Lower lobe of right lung (tissue), 2 donors: Measurements from ENCODE around the gene PCSK6. TPM values are rescaled to one million over a fixed set of nuclear protein-coding genes. Genes with fewer than 3 reads are reported as not detected.

ENCODE experiments used
- ATAC-seq, 2 donors: fragments of 200-7000 bp; cut with Tn5 transposase; one replicate each; pipeline ENCODE4 v1.9.1; 2020 to 2022; ENCODE audit warnings: mild to moderate bottlenecking in 2 of 2, moderate library complexity in 2 of 2
- DNase-seq: peaks from one replicate; pipeline ENCODE4 v3.0.0-alpha.2; 2020
- H3K27ac ChIP-seq: fragments of 200-600 bp; one replicate; pipeline ENCODE4 v1.8.0; 2022
- H3K27me3 ChIP-seq: fragments of 200-600 bp; one replicate; pipeline ENCODE4 v1.8.0; 2022; ENCODE audit warnings: low read depth
- H3K36me3 ChIP-seq: fragments of 200-600 bp; one replicate; pipeline ENCODE4 v1.8.0; 2022; ENCODE audit warnings: mild to moderate bottlenecking
- H3K4me1 ChIP-seq: fragments of 200-600 bp; one replicate; pipeline ENCODE4 v1.8.0; 2022
- H3K4me3 ChIP-seq: fragments of 200-600 bp; one replicate; pipeline ENCODE4 v1.8.0; 2022; ENCODE audit warnings: mild to moderate bottlenecking
- H3K9me3 ChIP-seq: fragments of 200-600 bp; one replicate; pipeline ENCODE4 v1.8.0; 2022
- intact Hi-C: fragments of 100-400 bp; cut with DNase I; formaldehyde crosslinking; loops from one replicate; pipeline ENCODE4 v1.11.0; 2022
- total RNA-seq: library from RNA; stranded (reverse); fragmentation: NEBNext Ultra II Directional; extraction: Animal tissue kit (Norgen Biotek cat#: 25700); gene quantifications from one replicate; pipeline ENCODE4 v1.2.1, GENCODE V29; 2021
- TF ChIP-seq, protein P1 (sequence below): fragments of 200-600 bp; IDR thresholded peaks from one replicate; pipeline ENCODE4 v1.8.0; 2022; ENCODE audit warnings: antibody characterized with exemption, mild to moderate bottlenecking
- donor health status: DM: no; HTN: yes; CAD: no; lungs with severe emphysema.

The PCSK6 gene
- total RNA-seq, 1 donor from 2014 or later: 12.3 TPM

DNA sequence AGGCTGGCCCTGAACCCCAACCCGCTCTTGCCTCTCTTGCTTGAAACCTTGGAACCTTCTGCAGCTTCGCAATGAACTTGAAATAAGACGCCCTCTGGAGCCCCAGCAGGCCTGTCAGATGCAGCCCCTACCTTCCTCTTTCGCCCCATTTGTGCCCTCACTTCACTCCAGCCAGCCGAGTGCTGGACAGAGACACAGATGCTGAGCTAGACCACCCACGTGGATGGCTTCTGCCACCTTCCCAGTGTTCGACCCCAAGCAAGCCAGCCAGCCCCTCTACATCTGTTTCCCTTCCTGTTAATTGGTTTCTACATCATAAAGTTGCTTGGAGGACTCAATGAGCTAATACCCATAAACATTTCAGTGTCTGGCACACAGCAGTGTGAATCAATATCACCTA, 170.7 kb downstream of the PCSK6 start:
- ATAC-seq: no peak

GRCh38 chr15:101318147-101318819, 171.2 kb downstream of the PCSK6 start:
- Histone ChIP-seq H3K27me3 (no peaks in the 10 kb centered on the region), H3K36me3 (no peaks in the 10 kb centered on the region), H3K4me3 (no peak overlapping the region), H3K27ac (no peak overlapping the region), H3K4me1 (no peaks in the 10 kb centered on the region), H3K9me3 (no peaks in the 10 kb centered on the region)
- DNase-seq: no peak
- intact Hi-C loops: no loop called here
- TF ChIP-seq, protein P1, sequence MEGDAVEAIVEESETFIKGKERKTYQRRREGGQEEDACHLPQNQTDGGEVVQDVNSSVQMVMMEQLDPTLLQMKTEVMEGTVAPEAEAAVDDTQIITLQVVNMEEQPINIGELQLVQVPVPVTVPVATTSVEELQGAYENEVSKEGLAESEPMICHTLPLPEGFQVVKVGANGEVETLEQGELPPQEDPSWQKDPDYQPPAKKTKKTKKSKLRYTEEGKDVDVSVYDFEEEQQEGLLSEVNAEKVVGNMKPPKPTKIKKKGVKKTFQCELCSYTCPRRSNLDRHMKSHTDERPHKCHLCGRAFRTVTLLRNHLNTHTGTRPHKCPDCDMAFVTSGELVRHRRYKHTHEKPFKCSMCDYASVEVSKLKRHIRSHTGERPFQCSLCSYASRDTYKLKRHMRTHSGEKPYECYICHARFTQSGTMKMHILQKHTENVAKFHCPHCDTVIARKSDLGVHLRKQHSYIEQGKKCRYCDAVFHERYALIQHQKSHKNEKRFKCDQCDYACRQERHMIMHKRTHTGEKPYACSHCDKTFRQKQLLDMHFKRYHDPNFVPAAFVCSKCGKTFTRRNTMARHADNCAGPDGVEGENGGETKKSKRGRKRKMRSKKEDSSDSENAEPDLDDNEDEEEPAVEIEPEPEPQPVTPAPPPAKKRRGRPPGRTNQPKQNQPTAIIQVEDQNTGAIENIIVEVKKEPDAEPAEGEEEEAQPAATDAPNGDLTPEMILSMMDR: no peak
- ATAC-seq: peak in 1 of 2 donors; percentile 20

More for the DNA sequence above, 170.7 kb downstream of the PCSK6 start:
- intact Hi-C loops: no loop called here
- TF ChIP-seq, protein P1: no peak
- H3K9me3 ChIP-seq: no peaks in the 10 kb centered on the region
- H3K4me1 ChIP-seq: no peaks in the 10 kb centered on the region
- no peak overlapping the region for H3K27ac ChIP-seq
- no peaks in the 10 kb centered on the region for H3K36me3 ChIP-seq
- H3K4me3 ChIP-seq: no peak overlapping the region
- no peak for DNase-seq
- H3K27me3 ChIP-seq: no peaks in the 10 kb centered on the region

DNA sequence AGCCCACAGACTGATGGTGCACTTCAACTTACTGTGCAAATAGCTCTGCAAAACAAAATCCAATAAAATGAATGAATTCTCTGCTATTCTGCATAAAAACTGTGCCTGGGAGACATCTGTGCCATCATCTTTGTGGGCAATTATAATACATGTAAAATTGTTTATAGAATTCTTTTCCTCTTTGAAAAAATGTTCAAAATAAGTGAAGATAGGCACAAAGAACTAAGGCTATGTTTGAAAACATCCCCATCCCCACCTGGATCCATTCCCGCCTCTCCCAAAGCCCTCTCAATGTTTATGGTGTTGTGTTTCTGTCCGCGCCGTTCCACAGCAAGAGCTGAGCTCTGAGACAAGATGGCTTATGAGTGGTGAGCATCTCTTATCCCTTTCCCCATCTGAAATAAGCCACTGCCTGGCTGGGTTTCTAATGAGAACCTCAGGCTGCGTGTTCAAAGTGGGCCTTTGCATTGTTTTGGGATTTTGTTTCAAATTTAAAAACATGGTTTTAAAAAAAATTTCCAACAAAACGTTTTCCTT, 172.1 kb downstream of the PCSK6 start:
- TF ChIP-seq, protein P1: no peak
- no peaks in the 10 kb centered on the region for H3K9me3 ChIP-seq
- intact Hi-C loops: no loop called here

DNA sequence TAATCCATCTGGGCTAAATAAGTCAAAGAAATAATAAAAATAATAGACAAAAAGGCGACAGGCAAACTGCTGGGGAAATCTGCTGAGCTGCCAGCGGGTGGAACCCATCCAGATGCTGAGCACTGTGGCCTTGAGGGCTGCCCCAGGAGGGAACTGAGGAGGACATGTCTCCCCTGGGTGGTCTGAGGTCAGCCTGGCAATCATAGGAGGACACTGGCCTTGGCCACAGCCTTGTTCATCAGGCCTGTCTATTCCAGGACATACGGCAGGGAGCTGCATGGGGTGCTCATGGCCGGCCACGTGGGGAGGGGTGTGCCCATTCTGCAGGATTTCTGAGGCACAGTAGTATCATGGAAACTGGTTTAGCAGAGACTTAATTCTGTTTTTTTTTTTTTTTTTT, 173.0 kb downstream of the PCSK6 start:
- DNase-seq (no peak), ATAC-seq (no peak)
- no peaks in the 10 kb centered on the region for H3K27me3 ChIP-seq
- TF ChIP-seq, protein P1: no peak
- no peak overlapping the region for H3K27ac ChIP-seq
- H3K4me1 ChIP-seq: no peaks in the 10 kb centered on the region
- intact Hi-C loops: no loop called here
- H3K4me3 ChIP-seq: no peak overlapping the region
- H3K36me3 ChIP-seq: no peaks in the 10 kb centered on the region
- H3K9me3 ChIP-seq: no peaks in the 10 kb centered on the region

More for the DNA sequence above, 172.1 kb downstream of the PCSK6 start:
- Histone ChIP-seq H3K4me3 (no peak overlapping the region), H3K36me3 (no peaks in the 10 kb centered on the region), H3K27ac (no peak overlapping the region), H3K4me1 (no peaks in the 10 kb centered on the region), H3K27me3 (no peaks in the 10 kb centered on the region)
- no peak for DNase-seq
- ATAC-seq: no peak

- Histone ChIP-seq H3K27me3 (no peaks in the 10 kb centered on the region), H3K36me3 (no peaks in the 10 kb centered on the region), H3K4me3 (no peak overlapping the region), H3K9me3 (no peaks in the 10 kb centered on the region), H3K4me1 (no peaks in the 10 kb centered on the region), H3K27ac (no peak overlapping the region)
- DNase-seq (no peak), ATAC-seq (no peak)
- intact Hi-C loops: no loop called here
- TF ChIP-seq, protein P1: no peak
These were observed 173.8 kb downstream of the PCSK6 start for GRCh38 chr15:101315736-101316135.
